ENCODE data around the gene HCN2. TPM values are rescaled to one million over a fixed set of nuclear protein-coding genes. Genes with fewer than 3 reads are reported as not detected.

Gene HCN2
- total and polyA plus RNA-seq, 9 of the 15 experiments (the other 6 are each of a cell fraction or from before 2014, with no cell fraction given): 0.29 to 4.2 (median 0.82) TPM; not detected in 2

DNA sequence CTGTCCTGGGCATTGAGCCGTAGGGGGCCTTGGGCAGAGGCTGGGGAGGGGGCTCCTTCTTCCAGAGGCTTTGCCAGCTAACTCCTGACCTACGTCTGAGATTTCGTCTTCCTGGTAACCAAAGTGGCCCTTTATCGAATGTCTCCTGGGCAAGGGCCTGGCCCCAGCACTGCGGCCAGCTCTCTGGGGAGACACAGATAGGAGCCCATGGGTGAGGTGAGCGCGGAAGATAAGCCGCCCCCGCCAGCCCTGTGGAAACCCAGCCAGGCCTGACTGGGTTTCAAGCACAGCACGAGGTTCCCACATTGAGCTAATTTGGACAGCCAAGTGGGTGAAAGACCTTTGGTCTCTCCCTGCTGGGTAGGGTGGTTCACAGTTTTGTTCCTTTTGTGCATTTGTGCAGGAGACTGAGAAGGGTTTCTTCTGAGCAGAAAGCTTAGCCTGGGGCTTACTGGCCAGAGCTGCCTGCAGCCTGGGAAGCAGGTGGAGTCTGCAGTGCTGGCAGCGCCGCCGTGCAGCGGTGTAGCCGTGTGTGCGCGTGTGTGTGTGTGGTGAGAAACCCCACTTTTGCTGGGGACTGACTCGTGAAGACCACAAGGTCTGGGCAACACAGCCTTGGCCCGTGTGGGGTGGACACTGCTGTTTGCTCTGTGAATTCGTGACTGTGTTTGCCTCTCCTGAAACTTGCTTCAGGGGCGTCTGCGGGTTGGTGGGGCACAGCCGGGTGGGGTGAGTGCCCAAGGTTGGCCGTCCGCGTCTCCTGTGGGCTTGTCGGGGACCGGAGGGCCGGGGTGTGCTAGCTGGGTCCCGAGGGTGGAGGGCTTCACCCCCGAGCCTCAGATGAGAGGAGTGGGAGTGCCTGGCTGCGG, 14.8 kb upstream of the HCN2 start (continued):
- TF ChIP-seq E2F1 (CRISPR knock-in tag; IDR thresholded peaks at IDR 0.05) (peak; percentile 46; the same call in 1 of the 2 replicates), HDAC6 (IDR thresholded peaks at IDR 0.05; ENCODE audit: low read depth, low read length) (no peak), GABPA (tag; conservative IDR thresholded peaks at IDR 0.05; ENCODE audit: low read depth) (0 out of 2 replicates have a peak, but pooled peaks have one; percentile 20), CCNT2 (IDR thresholded peaks at IDR 0.05; ENCODE audit: borderline replicate concordance, extremely low read depth, insufficient read length, low read depth, low read length) (peak; percentile 99), CXXC5 (CRISPR knock-in tag; IDR thresholded peaks at IDR 0.05) (peak; percentile 96), ZNF655 (CRISPR knock-in tag; IDR thresholded peaks at IDR 0.05) (no peak), ZBED1 (IDR thresholded peaks at IDR 0.05) (peak; percentile 89; the same call in 1 of the 2 replicates), TAF7 (tag; IDR thresholded peaks at IDR 0.05) (no peak), ZNF121 (CRISPR knock-in tag; conservative IDR thresholded peaks at IDR 0.05) (0 out of 2 replicates have a peak, but pooled peaks have one; percentile 23), ZBTB40 (IDR thresholded peaks at IDR 0.05) (no peak), ZBTB40 (CRISPR knock-in tag; IDR thresholded peaks at IDR 0.05) (no peak), ZNF239 (CRISPR knock-in tag; IDR thresholded peaks at IDR 0.05) (0 out of 2 replicates have a peak, but pooled peaks have one; percentile 15), NCOA1 (IDR thresholded peaks at IDR 0.05; ENCODE audit: low read depth) (peak; percentile 86; the same call in 1 of the 2 replicates), ZEB2 (IDR thresholded peaks at IDR 0.05) (peak; percentile 55; the same call in 1 of the 2 replicates)
- TF ChIP-seq, protein P1, sequence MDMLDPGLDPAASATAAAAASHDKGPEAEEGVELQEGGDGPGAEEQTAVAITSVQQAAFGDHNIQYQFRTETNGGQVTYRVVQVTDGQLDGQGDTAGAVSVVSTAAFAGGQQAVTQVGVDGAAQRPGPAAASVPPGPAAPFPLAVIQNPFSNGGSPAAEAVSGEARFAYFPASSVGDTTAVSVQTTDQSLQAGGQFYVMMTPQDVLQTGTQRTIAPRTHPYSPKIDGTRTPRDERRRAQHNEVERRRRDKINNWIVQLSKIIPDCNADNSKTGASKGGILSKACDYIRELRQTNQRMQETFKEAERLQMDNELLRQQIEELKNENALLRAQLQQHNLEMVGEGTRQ (CRISPR knock-in tag; IDR thresholded peaks at IDR 0.05): no peak
